T-helper 1 cell treated with Interleukin-12 subunit alpha and Interleukin-12 subunit beta and Interleukin-4 antibody, amounts not matched to agents 30 μg/mL and 1 μg/mL, for 36 hours (primary cell): ENCODE data around the gene L3MBTL2.

Experiments
- H3K27ac Mint-ChIP-seq: one replicate; pipeline ENCODE4 v1.8.0; 2021; ENCODE audit warnings: mild to moderate bottlenecking, mixed read lengths
- H3K27me3 Mint-ChIP-seq: one replicate; pipeline ENCODE4 v1.8.0; 2021; ENCODE audit warnings: low read depth, mixed read lengths
- H3K36me3 Mint-ChIP-seq: one replicate; pipeline ENCODE4 v1.8.0; 2021; ENCODE audit warnings: low read depth, mixed read lengths
- H3K4me1 Mint-ChIP-seq: one replicate; pipeline ENCODE4 v1.8.0; 2021; ENCODE audit warnings: low read depth, mixed read lengths
- H3K4me3 Mint-ChIP-seq: one replicate; pipeline ENCODE4 v1.8.0; 2021; ENCODE audit warnings: mild to moderate bottlenecking, moderate library complexity, mixed read lengths
- H3K9me3 Mint-ChIP-seq: one replicate; pipeline ENCODE4 v1.8.0; 2021; ENCODE audit warnings: mixed read lengths

The L3MBTL2 gene

GRCh38 chr22:41263704-41264103 is 58.6 kb downstream of the L3MBTL2 start:
- Mint-ChIP-seq H3K4me3 (no peak overlapping the region), H3K36me3 (peaks cover 28% of the 10 kb centered on the region), H3K9me3 (no peaks in the 10 kb centered on the region), H3K27ac (no peak overlapping the region), H3K4me1 (peaks cover 2% of the 10 kb centered on the region), H3K27me3 (no peaks in the 10 kb centered on the region)

GRCh38 chr22:41264408-41264941 is 59.4 kb downstream of the L3MBTL2 start:
- Mint-ChIP-seq H3K36me3 (peaks cover 32% of the 10 kb centered on the region), H3K4me1 (peaks cover 2% of the 10 kb centered on the region), H3K9me3 (no peaks in the 10 kb centered on the region), H3K27me3 (no peaks in the 10 kb centered on the region), H3K4me3 (no peak overlapping the region), H3K27ac (no peak overlapping the region)

- H3K27ac Mint-ChIP-seq = no peak overlapping the region
- H3K27me3 Mint-ChIP-seq = no peaks in the 10 kb centered on the region
- no peak overlapping the region for H3K4me3 Mint-ChIP-seq
- H3K36me3 Mint-ChIP-seq = peaks cover 28% of the 10 kb centered on the region
- no peaks in the 10 kb centered on the region for H3K9me3 Mint-ChIP-seq
- H3K4me1 Mint-ChIP-seq = peaks cover 2% of the 10 kb centered on the region
Measured at GRCh38 chr22:41267958-41268357, 62.8 kb downstream of the L3MBTL2 start.

- H3K9me3 Mint-ChIP-seq = no peaks in the 10 kb centered on the region
- no peak overlapping the region for H3K4me3 Mint-ChIP-seq
- peaks cover 27% of the 10 kb centered on the region for H3K36me3 Mint-ChIP-seq
- no peaks in the 10 kb centered on the region for H3K4me1 Mint-ChIP-seq
- H3K27me3 Mint-ChIP-seq = no peaks in the 10 kb centered on the region
- no peak overlapping the region for H3K27ac Mint-ChIP-seq
Measured at GRCh38 chr22:41271787-41272186, 66.7 kb downstream of the L3MBTL2 start.

- Mint-ChIP-seq H3K36me3 (peaks cover 34% of the 10 kb centered on the region), H3K9me3 (no peaks in the 10 kb centered on the region), H3K27ac (no peak overlapping the region), H3K4me1 (no peaks in the 10 kb centered on the region), H3K27me3 (no peaks in the 10 kb centered on the region), H3K4me3 (no peak overlapping the region)
Measured at GRCh38 chr22:41273128-41273527, 68.0 kb downstream of the L3MBTL2 start.

GRCh38 chr22:41274856-41275255 is 69.7 kb downstream of the L3MBTL2 start:
- Mint-ChIP-seq H3K36me3 (peaks cover 34% of the 10 kb centered on the region), H3K4me1 (no peaks in the 10 kb centered on the region), H3K9me3 (no peaks in the 10 kb centered on the region), H3K27me3 (no peaks in the 10 kb centered on the region), H3K27ac (no peak overlapping the region), H3K4me3 (no peak overlapping the region)

- Mint-ChIP-seq H3K36me3 (peaks cover 30% of the 10 kb centered on the region), H3K27me3 (no peaks in the 10 kb centered on the region), H3K27ac (no peak overlapping the region), H3K4me3 (no peak overlapping the region), H3K4me1 (peaks cover 9% of the 10 kb centered on the region), H3K9me3 (no peaks in the 10 kb centered on the region)
Measured at GRCh38 chr22:41280065-41280464, 75.0 kb downstream of the L3MBTL2 start.

GRCh38 chr22:41280854-41281253 is 75.7 kb downstream of the L3MBTL2 start:
- Mint-ChIP-seq H3K4me1 (peaks cover 12% of the 10 kb centered on the region), H3K9me3 (no peaks in the 10 kb centered on the region), H3K36me3 (peaks cover 30% of the 10 kb centered on the region), H3K27ac (no peak overlapping the region), H3K27me3 (no peaks in the 10 kb centered on the region), H3K4me3 (no peak overlapping the region)
